ENCODE data around the gene LHX1. TPM values are rescaled to one million over a fixed set of nuclear protein-coding genes. Genes with fewer than 3 reads are reported as not detected.

LHX1 gene
- total and polyA plus RNA-seq, 4 donors = not detected

DNA sequence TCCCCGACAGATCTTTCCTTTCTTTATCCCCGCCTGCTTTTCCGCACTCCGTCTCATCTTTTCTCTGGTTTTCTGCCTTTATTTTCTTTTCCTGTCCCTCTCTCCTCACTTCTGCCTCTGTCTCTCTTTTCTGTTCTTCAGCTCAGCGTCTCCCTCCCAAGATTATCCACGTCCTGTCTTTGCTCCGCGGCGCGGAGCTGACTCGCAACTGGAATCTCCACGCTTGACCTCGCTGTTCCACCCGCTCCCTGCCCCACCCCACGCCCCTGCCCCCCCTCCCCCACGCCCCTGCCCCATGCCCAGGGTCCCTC lies 4.9 kb upstream of the LHX1 start:
- no peak for DNase-seq (ENCODE audit: low spot score)
- Histone ChIP-seq H3K4me1 (ENCODE audit: control insufficient read depth in 4 of 4, insufficient read depth in 4 of 4, low read length in 3 of 4) (peaks cover 14 to 51% (median 19%) of the 10 kb centered on the region in 4 donors), H3K9me3 (ENCODE audit: control insufficient read depth in 4 of 4, low read length in 3 of 4) (no peaks in the 10 kb centered on the region), H3K27ac (ENCODE audit: low read depth in 1 of 2, low read length in 2 of 2) (no peak overlapping the region), H3K4me3 (ENCODE audit: low read depth in 1 of 3, low read length in 3 of 3) (peak overlapping the region in 1 of 3 donors; percentile 34), H3K9ac (ENCODE audit: low read depth in 1 of 2, low read length in 2 of 2) (no peak overlapping the region), H3K27me3 (ENCODE audit: control insufficient read depth in 4 of 4, insufficient read depth in 4 of 4, low read length in 3 of 4) (peaks cover 3 to 42% (median 31%) of the 10 kb centered on the region in 4 donors), H3K36me3 (ENCODE audit: control insufficient read depth in 4 of 4, insufficient read depth in 3 of 4, low read depth in 1 of 4, low read length in 3 of 4) (no peaks in the 10 kb centered on the region)
- no peak for TF ChIP-seq CTCF (IDR thresholded peaks at IDR 0.05; ENCODE audit: low read depth, low read length, missing input control)
- TF ChIP-seq RXRA (IDR thresholded peaks at IDR 0.05) = no peak
- TF ChIP-seq RAD21 (IDR thresholded peaks at IDR 0.05) = no peak
- TF ChIP-seq REST (IDR thresholded peaks at IDR 0.05) = no peak
- TF ChIP-seq FOXA2 (IDR thresholded peaks at IDR 0.05) = no peak
- TF ChIP-seq HNF4G (IDR thresholded peaks at IDR 0.05) = no peak
- TF ChIP-seq HNF4A (conservative IDR thresholded peaks at IDR 0.05) = no peak
- TF ChIP-seq EGR1 (IDR thresholded peaks at IDR 0.05; ENCODE audit: low read depth in 2 of 2) = no peak
- TF ChIP-seq TAF1 (conservative IDR thresholded peaks at IDR 0.05) = no peak
- no peak for TF ChIP-seq GABPA (IDR thresholded peaks at IDR 0.05 in 1 of 2, conservative IDR thresholded peaks at IDR 0.05 in 1 of 2)
- TF ChIP-seq, protein P1, sequence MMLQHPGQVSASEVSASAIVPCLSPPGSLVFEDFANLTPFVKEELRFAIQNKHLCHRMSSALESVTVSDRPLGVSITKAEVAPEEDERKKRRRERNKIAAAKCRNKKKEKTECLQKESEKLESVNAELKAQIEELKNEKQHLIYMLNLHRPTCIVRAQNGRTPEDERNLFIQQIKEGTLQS (IDR thresholded peaks at IDR 0.05) = no peak
- TF ChIP-seq YY1 (IDR thresholded peaks at IDR 0.05) = no peak
- TF ChIP-seq JUND (IDR thresholded peaks at IDR 0.05) = no peak
- WGBS = 8% methylated on average over 16 of the region's 16 CpGs

GRCh38 chr17:36932694-36933511 lies 4.4 kb upstream of the LHX1 start:
- no peak overlapping the region for H3K27ac ChIP-seq (ENCODE audit: low read depth in 1 of 2, low read length in 2 of 2)
- H3K4me3 ChIP-seq (ENCODE audit: low read depth in 1 of 3, low read length in 3 of 3) = no peak overlapping the region
- no peaks in the 10 kb centered on the region for H3K9me3 ChIP-seq (ENCODE audit: control insufficient read depth in 4 of 4, low read length in 3 of 4)
- DNase-seq (ENCODE audit: low spot score) = no peak
- H3K4me1 ChIP-seq (ENCODE audit: control insufficient read depth in 4 of 4, insufficient read depth in 4 of 4, low read length in 3 of 4) = peaks cover 15 to 56% (median 22%) of the 10 kb centered on the region in 4 donors
- 8% methylated on average over 40 of the region's 40 CpGs for WGBS
- peaks cover 3 to 43% (median 33%) of the 10 kb centered on the region in 4 donors for H3K27me3 ChIP-seq (ENCODE audit: control insufficient read depth in 4 of 4, insufficient read depth in 4 of 4, low read length in 3 of 4)
- no peak overlapping the region for H3K9ac ChIP-seq (ENCODE audit: low read depth in 1 of 2, low read length in 2 of 2)
- TF ChIP-seq, protein P1 (IDR thresholded peaks at IDR 0.05) = no peak
- no peak for TF ChIP-seq REST (IDR thresholded peaks at IDR 0.05)
- no peak for TF ChIP-seq GABPA (IDR thresholded peaks at IDR 0.05 in 1 of 2, conservative IDR thresholded peaks at IDR 0.05 in 1 of 2)
- no peak for TF ChIP-seq JUND (IDR thresholded peaks at IDR 0.05)
- TF ChIP-seq FOXA2 (IDR thresholded peaks at IDR 0.05) = no peak
- no peaks in the 10 kb centered on the region for H3K36me3 ChIP-seq (ENCODE audit: control insufficient read depth in 4 of 4, insufficient read depth in 3 of 4, low read depth in 1 of 4, low read length in 3 of 4)
